Neutrophil (primary cell): Measurements from ENCODE around the gene CPAMD8.
"Not testable (repeated sequence)": the region's sequence is repeated elsewhere in the genome, so short reads cannot be mapped to it uniquely, and the experiment has no call there.

Experiments
- H3K27ac ChIP-seq: fragments of 200-600 bp; sonication (generic); 2 replicates; pipeline ENCODE4 v1.5.1; 2016; ENCODE audit warnings: mild to moderate bottlenecking, moderate library complexity
- H3K27me3 ChIP-seq: fragments of 200-600 bp; sonication (generic); 2 replicates; pipeline ENCODE4 v1.6.0; 2016; ENCODE audit warnings: mild to moderate bottlenecking
- H3K36me3 ChIP-seq: fragments of 200-600 bp; sonication (generic); 2 replicates; pipeline ENCODE4 v1.5.1; 2017
- H3K4me1 ChIP-seq, 2 experiments: fragments of 200-600 bp in 1 of 2; sonication (generic) in 1 of 2; 1 replicate in 1 of 2; 2 replicates in 1 of 2; pipeline versions ENCODE4 v1.5.1 to v1.6.1; 2013 to 2016; ENCODE audit warnings: low read depth in 1 of 2, low read length in 1 of 2, mild to moderate bottlenecking in 1 of 2, moderate library complexity in 1 of 2; ENCODE audit not compliant: control insufficient read depth in 1 of 2, insufficient read depth in 1 of 2
- H3K4me3 ChIP-seq, 2 experiments: fragments of 200-600 bp in 1 of 2; sonication (generic) in 1 of 2; 1 replicate in 1 of 2; 2 replicates in 1 of 2; pipeline ENCODE4 v1.5.1; 2013 to 2016; ENCODE audit warnings: low read depth in 1 of 2, low read length in 1 of 2, mild to moderate bottlenecking in 1 of 2, moderate library complexity in 1 of 2
- H3K9me3 ChIP-seq: fragments of 200-600 bp; sonication (generic); 2 replicates; pipeline ENCODE4 v1.5.1; 2016
- CTCF ChIP-seq: fragments of 200-600 bp; sonication (generic); IDR thresholded peaks from 2 replicates; pipeline ENCODE4 v1.5.1; 2016; ENCODE audit warnings: antibody characterized with exemption

The CPAMD8 gene

DNA sequence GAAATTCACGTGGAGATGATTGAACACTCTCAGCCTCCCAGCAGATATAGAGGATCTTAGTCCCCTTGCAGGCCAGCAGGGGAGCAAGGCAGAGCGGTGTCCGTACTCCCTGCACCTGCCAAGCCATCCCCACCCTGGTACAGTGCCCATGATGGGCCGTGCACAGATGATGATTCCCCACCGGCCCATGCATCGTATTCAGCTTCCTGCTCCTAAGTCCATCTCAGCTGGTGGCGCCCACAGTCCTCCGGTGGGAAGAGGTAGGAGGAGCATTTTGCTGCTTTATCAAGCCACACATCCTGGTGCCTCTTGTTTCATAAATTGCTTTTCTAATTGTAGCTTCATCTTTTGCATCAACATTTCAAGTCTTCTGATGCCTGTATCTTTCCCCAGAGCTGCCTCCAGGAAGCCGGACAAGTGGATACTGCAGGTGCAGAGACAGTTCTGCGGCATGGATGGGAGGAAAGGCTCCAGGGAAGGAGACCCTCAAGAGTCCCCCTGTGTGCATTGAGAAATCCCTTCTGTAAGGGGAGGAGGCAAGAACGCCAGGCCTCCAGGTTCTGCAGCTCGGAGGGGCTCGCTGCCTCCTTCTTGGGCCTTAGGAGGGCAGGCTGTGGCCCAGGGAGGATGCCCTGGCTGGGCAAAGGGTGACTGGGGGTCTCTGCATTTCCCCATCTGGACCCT lies 82.5 kb downstream of the CPAMD8 start:
- Histone ChIP-seq H3K36me3 (no peaks in the 10 kb centered on the region), H3K9me3 (no peaks in the 10 kb centered on the region), H3K4me3 (no peak overlapping the region), H3K27ac (no peak overlapping the region), H3K27me3 (no peaks in the 10 kb centered on the region), H3K4me1 (no peaks in the 10 kb centered on the region)
- TF ChIP-seq CTCF: no peak

GRCh38 chr19:16943090-16943489 lies 83.5 kb downstream of the CPAMD8 start:
- not testable (repeated sequence) for H3K4me3 ChIP-seq, H3K4me1 ChIP-seq, H3K36me3 ChIP-seq, H3K27me3 ChIP-seq, H3K9me3 ChIP-seq, H3K27ac ChIP-seq

DNA sequence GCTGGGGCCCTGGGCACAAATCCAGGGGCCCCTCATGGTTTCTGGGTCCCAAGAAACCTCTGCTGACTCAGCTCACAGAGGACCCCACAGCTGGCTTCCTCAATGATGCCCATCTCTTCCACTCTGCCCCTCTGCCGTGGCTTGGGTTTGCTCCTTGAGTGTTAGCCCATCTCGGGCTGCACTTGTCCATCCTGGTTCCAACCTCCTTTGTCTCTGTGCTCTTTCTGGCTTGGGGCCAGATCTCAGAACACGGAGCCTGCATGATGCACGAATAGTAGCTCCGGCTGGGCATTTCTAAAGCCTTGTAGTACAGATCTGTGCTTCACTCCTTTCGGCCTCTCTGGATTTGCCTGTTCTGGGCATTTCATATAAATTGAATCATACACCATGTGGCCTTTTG lies 84.0 kb downstream of the CPAMD8 start:
- Histone ChIP-seq H3K4me3 (no peak overlapping the region), H3K4me1 (no peaks in the 10 kb centered on the region), H3K36me3 (no peaks in the 10 kb centered on the region), H3K27ac (no peak overlapping the region), H3K9me3 (no peaks in the 10 kb centered on the region), H3K27me3 (no peaks in the 10 kb centered on the region)
- no peak for TF ChIP-seq CTCF

DNA sequence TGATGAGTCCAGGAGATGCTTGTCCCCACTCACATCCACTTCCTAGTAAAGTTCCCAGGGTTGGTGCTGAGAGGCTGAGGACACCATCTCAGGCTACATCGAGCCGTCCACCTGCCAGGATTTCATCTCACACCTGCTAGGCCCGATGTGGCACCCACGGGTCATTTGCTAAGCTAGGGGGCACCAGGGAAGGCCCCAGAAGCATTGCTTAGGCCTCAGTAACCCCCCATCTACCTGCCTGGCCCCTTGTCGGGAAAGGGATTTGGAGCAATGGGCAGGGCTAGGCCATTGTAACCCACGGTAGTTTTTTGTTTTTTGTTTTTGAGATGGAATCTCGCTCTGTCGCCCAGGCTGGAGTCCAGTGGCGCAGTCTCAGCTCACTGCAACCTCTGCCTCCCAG lies 86.0 kb downstream of the CPAMD8 start:
- H3K4me1 ChIP-seq: no peaks in the 10 kb centered on the region
- no peak overlapping the region for H3K27ac ChIP-seq
- H3K9me3 ChIP-seq: no peaks in the 10 kb centered on the region
- TF ChIP-seq CTCF: no peak
- H3K4me3 ChIP-seq: no peak overlapping the region
- H3K36me3 ChIP-seq: no peaks in the 10 kb centered on the region
- no peaks in the 10 kb centered on the region for H3K27me3 ChIP-seq

DNA sequence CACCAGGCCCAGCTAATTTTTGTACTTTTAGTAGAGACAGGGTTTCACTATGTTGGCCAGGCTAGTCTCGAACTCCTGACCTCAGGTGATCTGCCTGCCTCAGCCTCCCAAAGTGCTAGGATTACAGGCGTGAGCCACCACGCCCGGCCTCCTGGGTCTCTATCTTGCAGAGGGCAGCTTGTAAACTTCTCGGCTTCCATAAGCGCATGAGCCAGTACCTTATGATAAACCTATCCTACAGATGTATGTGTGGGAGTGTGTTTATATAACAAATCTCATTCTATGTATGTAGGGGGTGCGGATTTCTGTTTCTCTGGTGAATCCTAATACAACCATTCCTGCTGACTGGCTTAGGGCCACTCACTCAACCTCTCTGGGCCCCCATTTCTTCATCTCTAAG lies 86.5 kb downstream of the CPAMD8 start:
- H3K9me3 ChIP-seq, H3K36me3 ChIP-seq, H3K4me1 ChIP-seq, H3K27ac ChIP-seq, H3K4me3 ChIP-seq, H3K27me3 ChIP-seq: not testable (repeated sequence)

DNA sequence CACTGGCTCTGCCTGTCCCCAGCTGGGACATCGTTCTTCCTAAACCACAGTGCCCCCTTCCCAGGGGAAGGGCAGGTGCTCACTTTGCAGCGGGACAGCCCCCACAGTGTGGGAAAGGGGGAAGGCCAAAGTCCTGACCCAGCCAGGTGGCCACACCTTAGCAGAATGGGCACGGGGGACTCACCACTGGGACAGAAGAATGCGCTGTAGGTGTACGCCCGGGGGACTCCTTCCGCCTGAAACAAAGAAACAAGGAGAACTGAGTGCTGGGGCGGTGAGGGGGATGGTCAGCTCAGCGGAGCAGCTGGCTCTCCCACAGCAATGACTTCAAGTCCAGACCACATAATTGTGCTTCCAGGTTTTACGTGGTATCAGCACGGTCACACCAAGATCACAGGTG lies 88.4 kb downstream of the CPAMD8 start:
- H3K27ac ChIP-seq: no peak overlapping the region
- peaks cover 6% of the 10 kb centered on the region for H3K9me3 ChIP-seq
- no peak for TF ChIP-seq CTCF
- no peak overlapping the region for H3K4me3 ChIP-seq
- H3K36me3 ChIP-seq: no peaks in the 10 kb centered on the region
- H3K27me3 ChIP-seq: no peaks in the 10 kb centered on the region
- H3K4me1 ChIP-seq: no peaks in the 10 kb centered on the region

GRCh38 chr19:16937796-16938195 lies 88.8 kb downstream of the CPAMD8 start:
- not testable (repeated sequence) for H3K36me3 ChIP-seq, H3K27ac ChIP-seq, H3K9me3 ChIP-seq, H3K4me1 ChIP-seq, H3K4me3 ChIP-seq, H3K27me3 ChIP-seq
